Retina (tissue), 1 donor: ENCODE measurements around the gene KLK6.

Source experiments
- DNase-seq: peaks from one replicate; pipeline ENCODE4 v3.0.0-alpha.2; 2016

KLK6 gene

GRCh38 chr19:50909240-50910070, 59.9 kb downstream of the KLK6 start:
- peak; percentile 87 for DNase-seq
